HG03520 (cell line): ENCODE results near the gene ZPLD1.

Source experiments
- ATAC-seq: cut with Tn5 transposase; IDR thresholded peaks from one replicate; pipeline ENCODE4 v1.9.1; 2021; ENCODE audit warnings: mild to moderate bottlenecking, moderate library complexity; ENCODE audit not compliant: unreplicated experiment

The ZPLD1 gene

GRCh38 chr3:102466001-102466400, 31.2 kb downstream of the ZPLD1 start:
- no peak for ATAC-seq

- no peak for ATAC-seq
Measured at GRCh38 chr3:102470066-102470465, 35.3 kb downstream of the ZPLD1 start.

- no peak for ATAC-seq
Measured at GRCh38 chr3:102471001-102471400, 36.2 kb downstream of the ZPLD1 start.

- ATAC-seq: no peak
Measured at GRCh38 chr3:102471491-102471890, 36.7 kb downstream of the ZPLD1 start.

GRCh38 chr3:102473648-102474047, 38.8 kb downstream of the ZPLD1 start:
- ATAC-seq: no peak

GRCh38 chr3:102474207-102474606, 39.4 kb downstream of the ZPLD1 start:
- ATAC-seq: no peak

- ATAC-seq: no peak
Measured at GRCh38 chr3:102476198-102476597, 41.4 kb downstream of the ZPLD1 start.

- no peak for ATAC-seq
Measured at GRCh38 chr3:102478160-102478559, 43.3 kb downstream of the ZPLD1 start.

- ATAC-seq: no peak
Measured at GRCh38 chr3:102480139-102480538, 45.3 kb downstream of the ZPLD1 start.

GRCh38 chr3:102481050-102481449, 46.2 kb downstream of the ZPLD1 start:
- no peak for ATAC-seq

GRCh38 chr3:102483556-102483955, 48.7 kb downstream of the ZPLD1 start:
- ATAC-seq: no peak

- no peak for ATAC-seq
Measured at GRCh38 chr3:102484363-102484762, 49.5 kb downstream of the ZPLD1 start.

- no peak for ATAC-seq
Measured at GRCh38 chr3:102485701-102486100, 50.9 kb downstream of the ZPLD1 start.

- ATAC-seq: no peak
Measured at GRCh38 chr3:102488331-102488730, 53.5 kb downstream of the ZPLD1 start.

- no peak for ATAC-seq
Measured at GRCh38 chr3:102492300-102492699, 57.5 kb downstream of the ZPLD1 start.

GRCh38 chr3:102497571-102497970, 62.8 kb downstream of the ZPLD1 start:
- ATAC-seq: no peak

GRCh38 chr3:102505542-102505941, 70.7 kb downstream of the ZPLD1 start:
- no peak for ATAC-seq

GRCh38 chr3:102510663-102511062, 75.8 kb downstream of the ZPLD1 start:
- ATAC-seq: no peak

GRCh38 chr3:102511168-102511567, 76.4 kb downstream of the ZPLD1 start:
- ATAC-seq: no peak

GRCh38 chr3:102511639-102512038, 76.8 kb downstream of the ZPLD1 start:
- no peak for ATAC-seq

GRCh38 chr3:102512734-102513504, 78.1 kb downstream of the ZPLD1 start:
- ATAC-seq: no peak

- ATAC-seq: no peak
Measured at GRCh38 chr3:102514241-102514640, 79.4 kb downstream of the ZPLD1 start.

GRCh38 chr3:102521246-102521645, 86.4 kb downstream of the ZPLD1 start:
- ATAC-seq: no peak
